Hepatocyte (in vitro differentiated cells): ENCODE results near the gene EGLN3. TPM values are rescaled to one million over a fixed set of nuclear protein-coding genes. Genes with fewer than 3 reads are reported as not detected.

Experiments
- DNase-seq: peaks from one replicate; pipeline ENCODE4 v3.0.0-alpha.2; 2016; ENCODE audit warnings: low spot score
- H2AFZ ChIP-seq: fragments of 200-600 bp; sonication (generic); 2 replicates; pipeline ENCODE4 v1.6.0; 2016; ENCODE audit warnings: antibody characterized with exemption, mild to moderate bottlenecking
- H3K27ac ChIP-seq: fragments of 200-600 bp; sonication (generic); 2 replicates; pipeline ENCODE4 v1.5.1; 2016; ENCODE audit warnings: mild to moderate bottlenecking
- H3K27me3 ChIP-seq: fragments of 200-600 bp; sonication (generic); 2 replicates; pipeline ENCODE4 v1.6.1; 2016
- H3K36me3 ChIP-seq: fragments of 200-600 bp; sonication (generic); replicated peaks from 2 replicates; pipeline ENCODE4 v1.5.1; 2016; ENCODE audit warnings: low read depth; ENCODE audit not compliant: insufficient read depth
- H3K4me1 ChIP-seq: fragments of 200-600 bp; sonication (generic); 2 replicates; pipeline ENCODE4 v1.5.1; 2016; ENCODE audit warnings: mild to moderate bottlenecking, moderate library complexity; ENCODE audit not compliant: insufficient read depth
- H3K4me2 ChIP-seq: fragments of 200-600 bp; sonication (generic); 2 replicates; pipeline ENCODE4 v1.6.0; 2016
- H3K4me3 ChIP-seq: fragments of 200-600 bp; sonication (generic); 2 replicates; pipeline ENCODE4 v1.5.1; 2016; ENCODE audit warnings: mild to moderate bottlenecking
- H3K79me2 ChIP-seq: fragments of 200-600 bp; sonication (generic); 2 replicates; pipeline ENCODE4 v1.6.0; 2017; ENCODE audit warnings: mild to moderate bottlenecking
- H3K9me2 ChIP-seq: fragments of 200-600 bp; sonication (generic); replicated peaks from 2 replicates; pipeline ENCODE4 v1.6.0; 2017; ENCODE audit warnings: mild to moderate bottlenecking; ENCODE audit not compliant: insufficient read depth
- H3K9me3 ChIP-seq: fragments of 200-600 bp; sonication (generic); 2 replicates; pipeline ENCODE4 v1.5.1; 2016; ENCODE audit warnings: low read depth, mild to moderate bottlenecking
- H4K20me1 ChIP-seq: fragments of 200-600 bp; sonication (generic); 2 replicates; pipeline ENCODE4 v1.6.0; 2016; ENCODE audit warnings: mild to moderate bottlenecking; ENCODE audit not compliant: insufficient read depth, poor library complexity, severe bottlenecking
- EZH2 ChIP-seq: fragments of 200-600 bp; sonication (generic); IDR thresholded peaks from 2 replicates; pipeline ENCODE4 v1.6.1; 2016; ENCODE audit warnings: antibody characterized with exemption, mild to moderate bottlenecking, borderline replicate concordance
- EZH2phosphoT487 ChIP-seq: fragments of 200-600 bp; sonication (generic); IDR thresholded peaks from one replicate; pipeline ENCODE4 v1.6.1; 2018; ENCODE audit warnings: antibody characterized with exemption, mild to moderate bottlenecking, low read depth, moderate library complexity; ENCODE audit not compliant: unreplicated experiment, severe bottlenecking
- WGBS: methylation state at CpG from one replicate; pipeline ENCODE4 v1.1.6; 2016; ENCODE audit warnings: low lambda C conversion rate; ENCODE audit errors: missing lambda C conversion rate; 5-methylcytosine and 5-hydroxymethylcytosine counted together
- polyA plus RNA-seq: library from polyadenylated mRNA; unstranded; fragments of >200 nt; fragmentation: Nextera tagmentation; extraction: Ambion mirVana; gene quantifications from 2 replicates; pipeline ENCODE4 v1.2.1, GENCODE V29; 2016
- total RNA-seq: library from RNA; depleted of rRNA; stranded (reverse); fragments of >200 nt; gene quantifications from 2 replicates; pipeline ENCODE4 v1.2.3, GENCODE V29; 2014
- TF ChIP-seq, protein P1 (sequence below): fragments of 200-600 bp; sonication (generic); IDR thresholded peaks from 2 replicates; pipeline ENCODE4 v1.5.1; 2016; ENCODE audit warnings: antibody characterized with exemption, mild to moderate bottlenecking; ENCODE audit not compliant: poor library complexity

The EGLN3 gene
- total and polyA plus RNA-seq, 2 experiments from 2014 or later, result 11.9 to 17.2 TPM

DNA sequence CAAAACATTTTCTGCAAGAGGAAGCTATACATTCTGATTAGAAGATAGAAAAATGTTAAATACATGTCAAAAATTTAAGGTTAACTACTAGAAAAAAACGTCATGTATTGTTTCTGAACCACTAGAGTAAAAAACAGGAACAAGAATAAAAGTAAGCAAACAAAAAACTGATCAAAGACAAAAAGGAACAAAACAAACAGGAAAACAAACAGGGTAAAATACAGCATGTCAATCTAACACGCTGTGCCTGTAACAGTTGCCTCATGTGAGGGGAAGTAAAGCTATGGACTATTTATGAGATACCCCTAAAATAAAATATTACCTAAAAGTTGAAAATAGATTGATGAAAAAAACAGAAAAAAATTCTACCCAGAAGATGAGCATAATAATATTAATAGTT lies 43.9 kb downstream of the EGLN3 start:
- 54% methylated on average over 2 of the region's 2 CpGs for WGBS
- Histone ChIP-seq H4K20me1 (no peaks in the 10 kb centered on the region), H3K4me1 (no peaks in the 10 kb centered on the region), H3K9me2 (no peaks in the 10 kb centered on the region), H3K27me3 (no peaks in the 10 kb centered on the region), H2AFZ (no peak overlapping the region), H3K4me3 (no peak overlapping the region), H3K4me2 (no peak overlapping the region), H3K36me3 (no peaks in the 10 kb centered on the region), H3K27ac (no peak overlapping the region), H3K9me3 (no peaks in the 10 kb centered on the region), H3K79me2 (no peaks in the 10 kb centered on the region)
- TF ChIP-seq EZH2 (no peak), EZH2phosphoT487 (no peak)
- TF ChIP-seq, protein P1, sequence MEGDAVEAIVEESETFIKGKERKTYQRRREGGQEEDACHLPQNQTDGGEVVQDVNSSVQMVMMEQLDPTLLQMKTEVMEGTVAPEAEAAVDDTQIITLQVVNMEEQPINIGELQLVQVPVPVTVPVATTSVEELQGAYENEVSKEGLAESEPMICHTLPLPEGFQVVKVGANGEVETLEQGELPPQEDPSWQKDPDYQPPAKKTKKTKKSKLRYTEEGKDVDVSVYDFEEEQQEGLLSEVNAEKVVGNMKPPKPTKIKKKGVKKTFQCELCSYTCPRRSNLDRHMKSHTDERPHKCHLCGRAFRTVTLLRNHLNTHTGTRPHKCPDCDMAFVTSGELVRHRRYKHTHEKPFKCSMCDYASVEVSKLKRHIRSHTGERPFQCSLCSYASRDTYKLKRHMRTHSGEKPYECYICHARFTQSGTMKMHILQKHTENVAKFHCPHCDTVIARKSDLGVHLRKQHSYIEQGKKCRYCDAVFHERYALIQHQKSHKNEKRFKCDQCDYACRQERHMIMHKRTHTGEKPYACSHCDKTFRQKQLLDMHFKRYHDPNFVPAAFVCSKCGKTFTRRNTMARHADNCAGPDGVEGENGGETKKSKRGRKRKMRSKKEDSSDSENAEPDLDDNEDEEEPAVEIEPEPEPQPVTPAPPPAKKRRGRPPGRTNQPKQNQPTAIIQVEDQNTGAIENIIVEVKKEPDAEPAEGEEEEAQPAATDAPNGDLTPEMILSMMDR, result no peak
- no peak for DNase-seq

DNA sequence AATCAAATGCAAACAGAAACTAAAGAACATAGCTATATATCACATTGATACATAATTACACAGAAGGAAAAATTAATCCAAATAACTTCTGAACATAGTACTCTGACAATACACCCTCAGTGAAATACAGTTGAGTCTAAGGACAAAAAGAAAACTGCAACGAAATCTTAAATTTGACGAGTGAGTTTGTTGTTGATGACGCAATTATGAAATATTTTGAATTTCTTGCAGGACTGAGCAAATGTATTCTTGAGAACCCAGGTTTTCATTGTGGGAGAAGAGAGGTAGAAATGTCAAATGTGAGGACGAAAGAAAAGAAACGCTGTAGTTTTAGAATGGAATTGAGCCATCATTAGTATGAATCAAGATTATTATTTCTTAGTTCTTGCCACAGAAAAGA lies 46.3 kb downstream of the EGLN3 start:
- Histone ChIP-seq H3K27ac (no peak overlapping the region), H2AFZ (no peak overlapping the region), H3K79me2 (no peaks in the 10 kb centered on the region), H3K4me3 (no peak overlapping the region), H3K4me1 (no peaks in the 10 kb centered on the region), H3K36me3 (no peaks in the 10 kb centered on the region), H3K27me3 (no peaks in the 10 kb centered on the region), H3K4me2 (no peak overlapping the region), H3K9me3 (no peaks in the 10 kb centered on the region), H4K20me1 (no peaks in the 10 kb centered on the region), H3K9me2 (no peaks in the 10 kb centered on the region)
- no peak for DNase-seq
- no peak for TF ChIP-seq EZH2
- TF ChIP-seq, protein P1, result no peak
- no peak for TF ChIP-seq EZH2phosphoT487
- 95% methylated on average over 5 of the region's 5 CpGs for WGBS

DNA sequence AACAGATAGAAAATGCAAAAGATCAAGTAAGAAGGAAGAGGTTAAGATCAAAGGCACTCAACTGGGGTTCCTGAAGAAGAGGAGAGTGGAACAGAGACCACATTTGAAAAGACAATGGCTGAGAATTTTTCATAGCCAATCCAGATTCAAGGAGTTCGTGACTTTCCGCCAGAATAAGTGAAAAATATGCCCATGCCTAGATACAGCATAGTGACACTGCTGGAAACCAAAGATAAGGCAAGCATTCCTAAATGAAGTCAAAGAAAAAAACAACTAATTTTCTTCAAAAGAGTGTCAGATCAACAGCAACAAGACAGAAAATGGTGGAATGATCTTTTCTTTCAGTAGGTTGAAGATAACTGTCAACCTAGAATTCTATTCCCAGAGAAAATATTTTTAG lies 47.5 kb downstream of the EGLN3 start:
- Histone ChIP-seq H3K79me2 (no peaks in the 10 kb centered on the region), H3K9me2 (no peaks in the 10 kb centered on the region), H3K4me3 (no peak overlapping the region), H3K4me2 (no peak overlapping the region), H3K27me3 (no peaks in the 10 kb centered on the region), H3K4me1 (no peaks in the 10 kb centered on the region), H2AFZ (no peak overlapping the region), H3K27ac (no peak overlapping the region), H3K9me3 (no peaks in the 10 kb centered on the region), H4K20me1 (no peaks in the 10 kb centered on the region), H3K36me3 (no peaks in the 10 kb centered on the region)
- DNase-seq, result no peak
- TF ChIP-seq EZH2phosphoT487, result no peak
- 96% methylated on average over 2 of the region's 2 CpGs for WGBS

DNA sequence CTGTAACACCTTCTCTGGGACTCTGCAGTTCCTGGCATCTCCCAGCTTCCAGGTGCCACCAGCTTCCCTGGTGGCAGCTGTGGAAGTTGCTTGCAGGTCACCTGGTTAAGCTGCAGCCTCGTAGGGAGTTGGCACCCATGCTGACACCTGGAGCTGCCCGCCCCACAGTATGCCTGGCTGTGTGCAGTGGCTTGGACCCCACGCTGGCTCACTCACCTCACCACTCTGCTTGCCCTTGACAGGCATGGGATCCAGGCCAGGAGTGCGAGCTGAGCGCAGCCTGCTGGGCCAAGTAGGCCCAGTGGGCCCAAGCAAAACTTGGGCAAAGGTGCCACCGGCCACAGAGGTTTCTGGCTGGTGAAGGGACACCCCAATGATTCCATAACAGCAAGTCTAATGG lies 48.5 kb downstream of the EGLN3 start:
- H3K27me3 ChIP-seq, result no peaks in the 10 kb centered on the region
- no peak for DNase-seq
- no peaks in the 10 kb centered on the region for H4K20me1 ChIP-seq
- H2AFZ ChIP-seq, result no peak overlapping the region
- no peaks in the 10 kb centered on the region for H3K79me2 ChIP-seq
- H3K9me2 ChIP-seq, result no peaks in the 10 kb centered on the region
- WGBS, result 96% methylated on average over 6 of the region's 6 CpGs
- H3K9me3 ChIP-seq, result no peaks in the 10 kb centered on the region
- H3K4me1 ChIP-seq, result no peaks in the 10 kb centered on the region
- no peaks in the 10 kb centered on the region for H3K36me3 ChIP-seq
- no peak overlapping the region for H3K4me2 ChIP-seq
- H3K27ac ChIP-seq, result no peak overlapping the region
- H3K4me3 ChIP-seq, result no peak overlapping the region
- TF ChIP-seq EZH2 (no peak), EZH2phosphoT487 (no peak)
- TF ChIP-seq, protein P1, result no peak
